Endothelial cell of umbilical vein (primary cell): ENCODE data around the gene GNB2. TPM values are rescaled to one million over a fixed set of nuclear protein-coding genes. Genes with fewer than 3 reads are reported as not detected.

ENCODE experiments used
- BruUV-seq: library from RNA; stranded (reverse); fragments of 400-500 nt; replicated peaks from 2 replicates; lab custom pipeline; 2021; lab: Mats Ljungman, UMichigan
- CTCF ChIA-PET: fragments of 300-600, 350-600 bp; sonication (Branson Sonifier 250); formaldehyde crosslinking; loops from one replicate; lab custom pipeline; 2021; ENCODE audit warnings: antibody characterized with exemption, inconsistent platforms; lab: Charles Lee
- POLR2A ChIA-PET: fragments of 300-600, 350-600 bp; sonication (Branson Sonifier 250); formaldehyde crosslinking; loops from one replicate; lab custom pipeline; 2021; ENCODE audit warnings: antibody characterized with exemption, inconsistent platforms; lab: Charles Lee
- DNase-seq: peaks from one replicate; pipeline ENCODE4 v3.0.0-alpha.2; 2011; ENCODE audit warnings: low read depth, low spot score
- FAIRE-seq: peaks from 2 replicates; lab custom pipeline; 2011; peaks lifted over from hg19 to GRCh38; lab: Jason Lieb, UNC
- H2AFZ ChIP-seq: 2 replicates; pipeline ENCODE4 v1.6.0; 2012; ENCODE audit warnings: low read depth, low read length, control low read depth, inconsistent platforms
- H3K27ac ChIP-seq: 2 replicates; pipeline ENCODE4 v1.5.1; 2011; ENCODE audit warnings: low read depth, mild to moderate bottlenecking, control low read depth, low read length, moderate library complexity; ENCODE audit not compliant: insufficient read depth
- H3K27me3 ChIP-seq, 2 experiments: 2 replicates each; pipeline versions ENCODE4 v1.6.0 to v1.6.1; 2011; ENCODE audit warnings: low read length in 2 of 2, mixed read lengths in 1 of 2; ENCODE audit not compliant: control insufficient read depth in 2 of 2, insufficient read depth in 2 of 2
- H3K36me3 ChIP-seq, 2 experiments: 2 replicates in 1 of 2; 3 replicates in 1 of 2; pipeline ENCODE4 v1.5.1; 2011; ENCODE audit warnings: low read length in 2 of 2, mild to moderate bottlenecking in 1 of 2, moderate library complexity in 1 of 2; ENCODE audit not compliant: control insufficient read depth in 2 of 2, insufficient read depth in 2 of 2; ENCODE audit errors: extremely low read depth in 1 of 2
- H3K4me1 ChIP-seq: 3 replicates; pipeline ENCODE4 v1.5.1; 2011; ENCODE audit warnings: mild to moderate bottlenecking, low read length; ENCODE audit not compliant: control insufficient read depth, insufficient read depth; ENCODE audit errors: extremely low read depth
- H3K4me2 ChIP-seq: 2 replicates; pipeline ENCODE4 v1.6.1; 2011; ENCODE audit warnings: low read length, control low read depth, mixed read lengths; ENCODE audit not compliant: insufficient read depth
- H3K4me3 ChIP-seq, 3 experiments: fragments of 200-600 bp in 1 of 3; sonication (generic), shearing (Covaris generic) in 1 of 3; replicated peaks in 1 of 3; 2 replicates each; pipeline ENCODE4 v1.5.1; 2011 to 2016; ENCODE audit warnings: control low read depth in 3 of 3, low read length in 3 of 3, mild to moderate bottlenecking in 2 of 3, inconsistent platforms in 1 of 3, low read depth in 1 of 3, moderate library complexity in 1 of 3; ENCODE audit not compliant: insufficient read depth in 1 of 3
- H3K79me2 ChIP-seq: 2 replicates; pipeline ENCODE4 v1.6.0; 2012; ENCODE audit warnings: low read length, inconsistent platforms; ENCODE audit not compliant: control insufficient read depth, insufficient read depth
- H3K9ac ChIP-seq: replicated peaks from 2 replicates; pipeline ENCODE3; 2011; ENCODE audit warnings: low read length, control low read depth; ENCODE audit not compliant: insufficient read depth; ENCODE audit errors: extremely low read depth
- H3K9me1 ChIP-seq: replicated peaks from 3 replicates; pipeline ENCODE4 v1.6.0; 2011; ENCODE audit warnings: mild to moderate bottlenecking, low read length; ENCODE audit not compliant: control insufficient read depth, insufficient read depth; ENCODE audit errors: extremely low read depth
- H3K9me3 ChIP-seq: replicated peaks from 2 replicates; pipeline ENCODE4 v1.5.1; 2012; ENCODE audit warnings: low read length, inconsistent platforms; ENCODE audit not compliant: control insufficient read depth, insufficient read depth
- H4K20me1 ChIP-seq: replicated peaks from 2 replicates; pipeline ENCODE3; 2011; ENCODE audit warnings: mild to moderate bottlenecking, low read length; ENCODE audit not compliant: control insufficient read depth, insufficient read depth; ENCODE audit errors: extremely low read depth
- EZH2 ChIP-seq: IDR thresholded peaks from 2 replicates; pipeline ENCODE4 v1.6.1; 2012; ENCODE audit warnings: borderline replicate concordance, low read depth, mild to moderate bottlenecking, moderate library complexity, low read length, inconsistent platforms; ENCODE audit not compliant: severe bottlenecking
- FOS ChIP-seq: IDR thresholded peaks from 2 replicates; pipeline ENCODE4 v1.6.1; 2011; ENCODE audit warnings: mild to moderate bottlenecking, low read length, moderate library complexity, borderline replicate concordance; ENCODE audit not compliant: insufficient read depth
- GATA2 ChIP-seq: IDR thresholded peaks from 2 replicates; pipeline ENCODE4 v1.7.0; 2011; ENCODE audit warnings: low read depth, mild to moderate bottlenecking, moderate library complexity, mixed read lengths, low read length; ENCODE audit not compliant: insufficient read length, insufficient read depth
- JUN ChIP-seq: IDR thresholded peaks from 2 replicates; pipeline ENCODE4 v1.6.1; 2011; ENCODE audit warnings: borderline replicate concordance, low read depth; ENCODE audit not compliant: insufficient read length, insufficient read depth
- MYC ChIP-seq: IDR thresholded peaks from one replicate; pipeline ENCODE4 v1.6.1; 2011; ENCODE audit warnings: mild to moderate bottlenecking, low read depth, low read length
- POLR2A ChIP-seq: IDR thresholded peaks from 2 replicates; pipeline ENCODE4 v1.6.1; 2012; ENCODE audit warnings: low read depth, mild to moderate bottlenecking, control low read depth, low read length
- POLR2AphosphoS5 ChIP-seq: IDR thresholded peaks from 2 replicates; pipeline ENCODE4 v1.6.1; 2012; ENCODE audit warnings: low read depth, mild to moderate bottlenecking, control low read depth, low read length, moderate library complexity; ENCODE audit not compliant: insufficient read depth
- dilution Hi-C: fragments of 300-500 bp; cut with MboI; formaldehyde crosslinking; loops from one replicate; pipeline ENCODE4 v1.15.0; 2019; ENCODE audit warnings: low sequenced_read_pairs; ENCODE audit not compliant: extremely low pct_ligation_motif_present
- intact Hi-C: fragments of 100-400 bp; cut with micrococcal nuclease; formaldehyde crosslinking; loops from one replicate; pipeline ENCODE4 v1.10.0; 2022
- polyA plus RNA-seq, 4 experiments: library from polyadenylated mRNA; depleted of rRNA in 3 of 4; stranded (reverse) in 3 of 4; unstranded in 1 of 4; fragments of >200 nt; gene quantifications; 2 replicates each; pipeline versions ENCODE4 v1.2.1 to v1.2.3, GENCODE V29; 2011 to 2012; ENCODE audit warnings: missing spikeins in 1 of 4
- total RNA-seq: library from RNA; stranded (reverse); gene quantifications from 2 replicates; pipeline ENCODE4 v1.2.3, GENCODE V29; 2021
- TF ChIP-seq, protein P1 (sequence below), 2 donors: IDR thresholded peaks; 1 replicate in 1 of 2; 2 replicates in 1 of 2; pipeline ENCODE4 v1.5.1; 2011; ENCODE audit warnings: low read length in 2 of 2, mild to moderate bottlenecking in 2 of 2, moderate library complexity in 2 of 2, control low read depth in 1 of 2, inconsistent platforms in 1 of 2, low read depth in 1 of 2; ENCODE audit not compliant: insufficient read depth in 1 of 2; ENCODE audit errors: extremely low read depth in 1 of 2
- TF ChIP-seq, protein P2 (sequence below): IDR thresholded peaks from 2 replicates; pipeline ENCODE4 v1.6.1; 2011; ENCODE audit not compliant: insufficient read depth, insufficient read length

GNB2 gene
- total and polyA plus RNA-seq, 2 donors (not counting 3 experiments of a cell fraction or from before 2014, with no cell fraction given): 297 to 433 TPM

DNA sequence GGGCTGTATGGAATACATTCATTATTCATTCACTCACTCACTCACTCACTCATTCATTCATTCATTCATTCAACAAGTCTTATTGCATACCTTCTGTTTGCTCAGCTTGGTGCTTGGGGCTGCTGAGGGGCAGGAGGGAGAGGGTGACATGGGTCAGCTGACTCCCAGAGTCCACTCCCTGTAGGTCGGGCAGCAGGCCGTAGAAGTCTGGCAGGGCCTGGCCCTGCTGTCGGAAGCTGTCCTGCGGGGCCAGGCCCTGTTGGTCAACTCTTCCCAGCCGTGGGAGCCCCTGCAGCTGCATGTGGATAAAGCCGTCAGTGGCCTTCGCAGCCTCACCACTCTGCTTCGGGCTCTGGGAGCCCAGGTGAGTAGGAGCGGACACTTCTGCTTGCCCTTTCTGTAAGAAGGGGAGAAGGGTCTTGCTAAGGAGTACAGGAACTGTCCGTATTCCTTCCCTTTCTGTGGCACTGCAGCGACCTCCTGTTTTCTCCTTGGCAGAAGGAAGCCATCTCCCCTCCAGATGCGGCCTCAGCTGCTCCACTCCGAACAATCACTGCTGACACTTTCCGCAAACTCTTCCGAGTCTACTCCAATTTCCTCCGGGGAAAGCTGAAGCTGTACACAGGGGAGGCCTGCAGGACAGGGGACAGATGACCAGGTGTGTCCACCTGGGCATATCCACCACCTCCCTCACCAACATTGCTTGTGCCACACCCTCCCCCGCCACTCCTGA, 49.1 kb downstream of the GNB2 start:
- peaks cover 29 to 34% of the 10 kb centered on the region in 2 experiments for H3K27me3 ChIP-seq
- H3K4me3 ChIP-seq: no peak overlapping the region
- ChIA-PET CTCF (interaction anchor here (1.8 to 2.2 kb wide), 2 partner anchors 17 to 134 kb away, joined by 5 to 13 read pairs; partner anchors contain the start of gene POP7), POLR2A (no interaction called here)
- no peaks in the 10 kb centered on the region for H3K4me1 ChIP-seq
- dilution Hi-C loops (loop anchor here (25.0 kb wide), 1 partner anchor 115 kb away; the partner anchor contains the start of gene EPHB4), intact Hi-C loops (no loop called here)
- no peaks in the 10 kb centered on the region for H3K79me2 ChIP-seq
- H3K36me3 ChIP-seq: no peaks in the 10 kb centered on the region
- no peak for TF ChIP-seq GATA2
- no peak for TF ChIP-seq FOS
- TF ChIP-seq, protein P1, sequence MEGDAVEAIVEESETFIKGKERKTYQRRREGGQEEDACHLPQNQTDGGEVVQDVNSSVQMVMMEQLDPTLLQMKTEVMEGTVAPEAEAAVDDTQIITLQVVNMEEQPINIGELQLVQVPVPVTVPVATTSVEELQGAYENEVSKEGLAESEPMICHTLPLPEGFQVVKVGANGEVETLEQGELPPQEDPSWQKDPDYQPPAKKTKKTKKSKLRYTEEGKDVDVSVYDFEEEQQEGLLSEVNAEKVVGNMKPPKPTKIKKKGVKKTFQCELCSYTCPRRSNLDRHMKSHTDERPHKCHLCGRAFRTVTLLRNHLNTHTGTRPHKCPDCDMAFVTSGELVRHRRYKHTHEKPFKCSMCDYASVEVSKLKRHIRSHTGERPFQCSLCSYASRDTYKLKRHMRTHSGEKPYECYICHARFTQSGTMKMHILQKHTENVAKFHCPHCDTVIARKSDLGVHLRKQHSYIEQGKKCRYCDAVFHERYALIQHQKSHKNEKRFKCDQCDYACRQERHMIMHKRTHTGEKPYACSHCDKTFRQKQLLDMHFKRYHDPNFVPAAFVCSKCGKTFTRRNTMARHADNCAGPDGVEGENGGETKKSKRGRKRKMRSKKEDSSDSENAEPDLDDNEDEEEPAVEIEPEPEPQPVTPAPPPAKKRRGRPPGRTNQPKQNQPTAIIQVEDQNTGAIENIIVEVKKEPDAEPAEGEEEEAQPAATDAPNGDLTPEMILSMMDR (IDR thresholded peaks at IDR 0.05; ENCODE audit: extremely low read depth in 1 of 2, insufficient read depth in 1 of 2, low read depth in 1 of 2, low read length in 2 of 2): no peak
- no peak for TF ChIP-seq POLR2AphosphoS5
- TF ChIP-seq EZH2: no peak
- no peak for TF ChIP-seq MYC
- no peak for TF ChIP-seq POLR2A
- TF ChIP-seq, protein P2, sequence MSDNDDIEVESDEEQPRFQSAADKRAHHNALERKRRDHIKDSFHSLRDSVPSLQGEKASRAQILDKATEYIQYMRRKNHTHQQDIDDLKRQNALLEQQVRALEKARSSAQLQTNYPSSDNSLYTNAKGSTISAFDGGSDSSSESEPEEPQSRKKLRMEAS: no peak
- no peak for TF ChIP-seq JUN
- H3K9me3 ChIP-seq: no peaks in the 10 kb centered on the region
- DNase-seq: no peak
- H3K9me1 ChIP-seq: no peaks in the 10 kb centered on the region
- H2AFZ ChIP-seq: no peak overlapping the region
- no TSS peak for BruUV-seq
- no peak overlapping the region for H3K4me2 ChIP-seq
- H4K20me1 ChIP-seq: no peaks in the 10 kb centered on the region
- H3K27ac ChIP-seq: no peak overlapping the region
- H3K9ac ChIP-seq: no peak overlapping the region
- no peak for FAIRE-seq
